Astrocyte of the spinal cord (primary cell): ENCODE results near the gene NPAS2.

Experiments used
- DNase-seq: peaks from one replicate; pipeline ENCODE4 v3.0.0; 2011; ENCODE audit warnings: low read depth, low spot score
- H3K4me3 ChIP-seq: 2 replicates; pipeline ENCODE4 v1.5.1; 2011; ENCODE audit warnings: low read depth, mild to moderate bottlenecking, low read length, moderate library complexity
- CTCF ChIP-seq: IDR thresholded peaks from 2 replicates; pipeline ENCODE4 v1.5.1; 2012; ENCODE audit warnings: low read depth, mild to moderate bottlenecking, low read length, inconsistent platforms
- in situ Hi-C: cut with HindIII; loops from 2 replicates; pipeline ENCODE4 v1.10.0; 2017; ENCODE audit warnings: low sequenced_read_pairs

The NPAS2 gene

GRCh38 chr2:101014264-101014857 is 194.4 kb downstream of the NPAS2 start:
- TF ChIP-seq CTCF: no peak
- no peak for DNase-seq
- H3K4me3 ChIP-seq: no peak overlapping the region
- in situ Hi-C loops: no loop called here

- no peak for DNase-seq
- in situ Hi-C loops: no loop called here
- no peak for TF ChIP-seq CTCF
- no peak overlapping the region for H3K4me3 ChIP-seq
These were observed 197.4 kb downstream of the NPAS2 start for GRCh38 chr2:101017371-101017770.

GRCh38 chr2:101018934-101019333 is 199.0 kb downstream of the NPAS2 start:
- no peak overlapping the region for H3K4me3 ChIP-seq
- in situ Hi-C loops: no loop called here
- DNase-seq: no peak
- no peak for TF ChIP-seq CTCF

DNA sequence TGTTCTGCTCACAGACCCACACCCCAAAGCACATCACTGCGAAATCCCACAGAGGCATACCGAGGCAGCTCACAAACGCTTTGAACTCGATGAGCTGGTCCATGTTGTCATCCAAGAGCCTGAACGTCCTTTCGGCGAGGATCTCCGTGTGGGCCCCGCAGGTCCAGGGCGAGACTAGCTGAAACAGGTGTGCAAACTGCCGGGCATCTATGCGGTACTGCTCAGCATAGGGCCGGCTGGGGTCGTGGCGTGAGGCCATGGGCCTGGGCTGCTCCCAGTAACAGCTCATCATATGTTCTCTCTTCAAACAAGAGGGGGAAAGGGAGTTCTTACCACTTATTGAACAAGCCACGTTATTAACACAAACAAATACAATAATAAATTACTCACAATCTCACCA is 202.3 kb downstream of the NPAS2 start:
- no peak overlapping the region for H3K4me3 ChIP-seq
- no peak for DNase-seq
- in situ Hi-C loops: no loop called here
- TF ChIP-seq CTCF: no peak

GRCh38 chr2:101023327-101024107 is 203.6 kb downstream of the NPAS2 start:
- no peak overlapping the region for H3K4me3 ChIP-seq
- no peak for DNase-seq
- TF ChIP-seq CTCF: no peak
- in situ Hi-C loops: no loop called here

GRCh38 chr2:101025561-101025960 is 205.6 kb downstream of the NPAS2 start:
- no peak for TF ChIP-seq CTCF
- DNase-seq: no peak
- in situ Hi-C loops: no loop called here

More at GRCh38 chr2:101025561-101025960, 205.6 kb downstream of the NPAS2 start:
- no peak overlapping the region for H3K4me3 ChIP-seq
